ENCODE measurements around the gene KCNQ4. TPM values are rescaled to one million over a fixed set of nuclear protein-coding genes. Genes with fewer than 3 reads are reported as not detected.

KCNQ4 gene
- total RNA-seq, 1 donor from 2014 or later, result not detected

- DNase-seq (ENCODE audit: low read depth in 2 of 2), result no peak
Observed at GRCh38 chr1:40887652-40888051, 104.1 kb downstream of the KCNQ4 start.

Other genes starting within 250 kb of the KCNQ4 start
- 0.20 and 0.22 TPM in 2 replicates for gene RIMS3, start 118.1 kb upstream of the KCNQ4 start, total RNA-seq
- 11.3 and 14.5 TPM in 2 replicates for gene NFYC, start 92.1 kb upstream of the KCNQ4 start, total RNA-seq
- gene CITED4, start 78.6 kb downstream of the KCNQ4 start, total RNA-seq, result 3.9 and 4.4 TPM in 2 replicates
- gene CTPS1, start 195.9 kb downstream of the KCNQ4 start, total RNA-seq, result 13.5 and 16.5 TPM in 2 replicates
- gene SLFNL1, start 237.9 kb downstream of the KCNQ4 start, total RNA-seq, result under 0.01 and 0.20 TPM in 2 replicates

Measured in lung microvascular endothelial cell (primary cell).